22Rv1 (cell line): ENCODE data around the gene C12orf75.

Experiments
- CTCF ChIP-seq: fragments of 450-650 bp; IDR thresholded peaks from 2 replicates; pipeline ENCODE4 v1.5.1; 2017; ENCODE audit warnings: mild to moderate bottlenecking
- ZFX ChIP-seq: fragments of 450-650 bp; IDR thresholded peaks from 2 replicates; pipeline ENCODE4 v1.6.1; 2017; ENCODE audit warnings: antibody characterized with exemption, borderline replicate concordance

GRCh38 chr12:105398930-105399329 lies 68.4 kb downstream of the C12orf75 start:
- TF ChIP-seq CTCF = no peak
- TF ChIP-seq ZFX = no peak
